Astrocyte of the spinal cord (primary cell): ENCODE measurements around the gene NSDHL.
A peak's percentile ranks its signal among the peaks of the same experiment; 100 is the strongest.

Experiments
- DNase-seq: peaks from one replicate; pipeline ENCODE4 v3.0.0; 2011; ENCODE audit warnings: low read depth, low spot score
- H3K4me3 ChIP-seq: 2 replicates; pipeline ENCODE4 v1.5.1; 2011; ENCODE audit warnings: low read depth, mild to moderate bottlenecking, low read length, moderate library complexity
- in situ Hi-C: cut with HindIII; loops from 2 replicates; pipeline ENCODE4 v1.10.0; 2017; ENCODE audit warnings: low sequenced_read_pairs
- TF ChIP-seq, protein P1 (sequence below): IDR thresholded peaks from 2 replicates; pipeline ENCODE4 v1.5.1; 2012; ENCODE audit warnings: low read depth, mild to moderate bottlenecking, low read length, inconsistent platforms

Gene NSDHL

DNA sequence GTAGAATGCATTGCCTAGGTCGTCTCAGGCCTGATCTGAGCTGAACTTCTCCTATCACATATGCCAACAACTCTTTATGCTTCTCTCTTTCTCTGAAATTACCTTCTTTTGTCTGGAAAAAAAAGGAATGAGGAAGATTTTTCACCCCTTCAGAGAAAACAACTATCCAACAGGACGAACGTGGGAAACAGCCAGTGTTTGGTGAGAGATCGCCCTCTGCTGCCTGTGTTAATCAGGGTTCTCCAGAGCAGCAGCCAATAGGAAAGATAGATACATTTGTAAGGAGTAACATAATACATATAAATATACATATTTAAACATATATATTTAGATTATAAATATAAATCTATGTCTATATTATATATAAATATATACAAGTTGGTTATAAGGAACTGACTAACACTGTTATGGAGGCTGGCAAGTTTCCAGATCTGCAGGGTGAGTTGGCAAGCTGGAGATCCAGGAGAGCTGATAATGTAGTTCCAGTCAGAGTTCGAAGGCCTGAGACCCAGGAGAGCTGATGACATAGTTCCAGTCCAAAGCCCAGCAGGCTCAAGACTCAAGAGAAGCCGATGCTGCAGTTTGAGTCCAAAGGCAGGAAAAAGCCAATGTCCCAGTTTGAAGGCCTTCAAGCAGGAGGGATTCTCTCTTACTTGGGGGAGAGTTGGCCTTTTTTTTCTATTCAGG, 13.6 kb upstream of the NSDHL start:
- no peak overlapping the region for H3K4me3 ChIP-seq
- TF ChIP-seq, protein P1, sequence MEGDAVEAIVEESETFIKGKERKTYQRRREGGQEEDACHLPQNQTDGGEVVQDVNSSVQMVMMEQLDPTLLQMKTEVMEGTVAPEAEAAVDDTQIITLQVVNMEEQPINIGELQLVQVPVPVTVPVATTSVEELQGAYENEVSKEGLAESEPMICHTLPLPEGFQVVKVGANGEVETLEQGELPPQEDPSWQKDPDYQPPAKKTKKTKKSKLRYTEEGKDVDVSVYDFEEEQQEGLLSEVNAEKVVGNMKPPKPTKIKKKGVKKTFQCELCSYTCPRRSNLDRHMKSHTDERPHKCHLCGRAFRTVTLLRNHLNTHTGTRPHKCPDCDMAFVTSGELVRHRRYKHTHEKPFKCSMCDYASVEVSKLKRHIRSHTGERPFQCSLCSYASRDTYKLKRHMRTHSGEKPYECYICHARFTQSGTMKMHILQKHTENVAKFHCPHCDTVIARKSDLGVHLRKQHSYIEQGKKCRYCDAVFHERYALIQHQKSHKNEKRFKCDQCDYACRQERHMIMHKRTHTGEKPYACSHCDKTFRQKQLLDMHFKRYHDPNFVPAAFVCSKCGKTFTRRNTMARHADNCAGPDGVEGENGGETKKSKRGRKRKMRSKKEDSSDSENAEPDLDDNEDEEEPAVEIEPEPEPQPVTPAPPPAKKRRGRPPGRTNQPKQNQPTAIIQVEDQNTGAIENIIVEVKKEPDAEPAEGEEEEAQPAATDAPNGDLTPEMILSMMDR, result peak; percentile 57
- DNase-seq, result peak; percentile 39
- in situ Hi-C loops, result no loop called here

DNA sequence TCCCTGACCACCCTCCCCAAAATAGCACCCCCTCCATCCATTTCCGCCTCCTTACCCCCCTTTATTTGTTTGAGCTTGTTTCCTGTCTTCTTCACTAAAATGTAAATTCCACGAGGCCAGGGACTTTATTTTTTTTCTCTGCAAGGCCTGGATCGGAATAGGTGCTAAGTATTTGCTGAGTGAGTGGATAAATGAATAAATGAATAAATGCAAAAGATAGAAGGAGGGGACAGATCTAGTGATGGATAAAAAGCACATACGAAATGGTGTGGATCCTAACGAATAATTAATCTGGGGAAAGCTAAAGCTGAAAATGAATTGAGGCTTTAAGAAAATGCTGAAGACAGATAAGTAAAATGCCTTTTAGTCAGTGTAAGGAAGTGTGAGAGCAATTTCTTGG, 12.5 kb upstream of the NSDHL start:
- in situ Hi-C loops, result no loop called here
- TF ChIP-seq, protein P1, result no peak
- H3K4me3 ChIP-seq, result no peak overlapping the region
- DNase-seq, result no peak

DNA sequence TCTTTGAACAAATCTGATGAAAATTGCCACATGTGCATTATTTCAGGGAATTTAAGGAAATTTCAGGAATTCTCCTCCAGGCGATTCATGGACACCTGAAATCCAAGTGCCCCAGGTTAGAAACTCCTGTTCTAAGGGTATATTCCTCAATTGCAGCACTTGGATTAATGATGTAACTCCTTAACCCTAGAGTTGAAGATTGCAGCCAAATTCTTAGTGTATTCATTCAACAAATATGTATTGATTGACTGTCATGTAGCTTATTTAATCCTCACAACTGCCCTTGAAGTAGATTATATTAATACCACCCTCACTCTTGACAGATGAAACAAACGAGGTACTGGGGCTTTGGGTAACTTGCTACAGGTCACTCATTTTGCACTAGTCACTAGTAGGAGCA, 11.6 kb upstream of the NSDHL start:
- in situ Hi-C loops, result no loop called here
- TF ChIP-seq, protein P1, result no peak
- DNase-seq, result no peak
- H3K4me3 ChIP-seq, result no peak overlapping the region

DNA sequence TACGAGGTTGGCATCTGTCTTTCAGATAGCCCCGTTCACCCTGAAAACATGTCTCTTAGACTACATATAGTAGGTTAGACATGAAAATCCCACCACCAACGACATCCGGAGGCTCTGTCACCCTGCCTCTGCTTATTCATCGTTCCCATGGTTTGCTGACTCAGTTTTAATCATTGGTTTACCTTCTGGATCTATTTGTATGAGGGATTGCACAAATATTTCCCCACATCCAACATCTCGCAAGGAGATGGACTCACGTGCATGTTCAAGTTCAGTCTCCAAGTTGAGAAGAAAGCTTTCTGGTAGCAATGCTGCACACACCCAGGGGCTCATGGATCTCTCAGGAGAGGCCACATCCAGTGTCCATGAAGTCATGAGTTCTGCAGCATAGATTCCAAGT, 11.1 kb upstream of the NSDHL start:
- in situ Hi-C loops, result no loop called here
- no peak overlapping the region for H3K4me3 ChIP-seq
- TF ChIP-seq, protein P1, result no peak
- DNase-seq, result no peak

DNA sequence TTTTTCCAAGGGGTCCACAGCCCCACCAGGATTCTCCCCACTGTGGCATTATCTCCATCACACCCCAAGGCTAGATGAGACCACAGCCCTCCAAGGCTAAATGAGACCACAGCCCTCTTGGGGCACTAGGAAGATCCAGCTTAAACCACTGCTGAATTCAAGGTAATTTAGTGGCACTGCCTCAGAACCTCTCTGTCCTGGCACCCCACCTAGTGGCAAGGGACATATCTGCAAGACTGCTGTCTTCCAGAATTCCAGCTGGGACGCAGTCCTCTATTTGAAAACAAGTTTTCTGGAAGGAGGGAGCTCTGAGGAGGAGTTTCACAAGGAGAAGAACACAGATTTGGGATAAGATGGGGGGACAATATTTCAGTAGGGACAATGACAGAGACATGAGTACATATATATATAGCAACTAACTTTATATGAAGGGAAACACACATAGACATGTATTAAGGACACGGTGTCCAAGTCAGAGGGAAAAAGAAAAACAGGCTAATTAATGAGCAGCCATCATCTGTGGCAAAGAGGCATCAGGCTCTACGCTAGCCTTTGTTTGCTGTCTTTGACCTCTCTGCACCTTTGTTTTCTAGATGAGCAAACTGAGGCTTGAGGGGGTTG, 9.6 kb upstream of the NSDHL start:
- TF ChIP-seq, protein P1, result peak; percentile 67
- in situ Hi-C loops, result no loop called here
- DNase-seq, result no peak
- H3K4me3 ChIP-seq, result no peak overlapping the region

DNA sequence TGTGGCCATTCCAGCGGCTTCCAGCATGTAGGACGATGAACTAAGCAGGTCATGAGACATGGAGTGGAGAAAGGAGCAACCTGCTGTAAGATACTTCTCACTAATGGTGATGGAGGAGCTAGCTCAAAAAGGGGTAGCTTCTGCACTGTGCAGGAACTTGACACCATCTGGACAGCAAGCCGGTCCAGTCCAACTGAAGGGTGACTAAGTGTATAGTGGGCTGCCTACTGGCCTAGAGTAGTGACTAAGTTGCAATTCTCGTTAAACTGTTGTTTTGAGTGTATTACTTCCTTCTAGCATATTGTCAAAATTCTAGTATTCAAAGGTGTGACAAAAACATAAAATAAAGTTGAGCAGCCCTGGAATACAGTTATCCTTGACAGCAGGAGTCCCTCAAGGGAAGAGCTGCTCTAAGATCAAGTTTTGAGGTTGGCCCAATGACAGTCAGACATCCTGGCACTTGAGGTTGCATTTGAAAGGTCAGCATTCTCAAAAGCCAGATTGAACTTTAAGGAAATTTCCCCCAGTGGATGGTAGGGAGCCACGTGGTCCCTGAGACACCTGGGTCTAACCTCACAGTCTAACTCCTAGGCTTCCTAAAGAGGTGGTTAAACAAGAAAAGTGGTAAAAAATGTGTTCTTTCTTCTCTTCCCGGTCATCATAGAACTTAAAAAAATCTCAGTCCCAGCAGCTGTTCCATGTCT, 8.3 kb upstream of the NSDHL start:
- TF ChIP-seq, protein P1, result no peak
- no peak overlapping the region for H3K4me3 ChIP-seq
- no peak for DNase-seq
- in situ Hi-C loops, result no loop called here
